GM23338 (cell line): ENCODE measurements around the gene LRCH3. TPM values are rescaled to one million over a fixed set of nuclear protein-coding genes. Genes with fewer than 3 reads are reported as not detected.

Experiments used
- ATAC-seq: fragments of 200-7000 bp; cut with Tn5 transposase; 3 replicates; pipeline ENCODE4 v1.9.1; 2020
- DNase-seq: peaks from one replicate; pipeline ENCODE4 v3.0.0-alpha.2; 2015; ENCODE audit warnings: low spot score
- H2AFZ ChIP-seq: fragments of 200-600 bp; sonication (generic); 2 replicates; pipeline ENCODE4 v1.8.0; 2016; ENCODE audit warnings: antibody characterized with exemption, mild to moderate bottlenecking, moderate library complexity
- H3F3A ChIP-seq: fragments of 200-600 bp; sonication (generic); replicated peaks from 2 replicates; pipeline ENCODE4 v1.8.0; 2017; ENCODE audit warnings: antibody characterized with exemption, mixed run types, low read depth
- H3K27ac ChIP-seq: fragments of 200-600 bp; sonication (generic); 2 replicates; pipeline ENCODE4 v1.6.1; 2016; ENCODE audit warnings: low read depth
- H3K27me3 ChIP-seq: fragments of 200-600 bp; sonication (generic); 2 replicates; pipeline ENCODE4 v1.8.0; 2016; ENCODE audit warnings: mild to moderate bottlenecking, mixed run types, moderate library complexity; ENCODE audit not compliant: insufficient read depth
- H3K36me3 ChIP-seq: fragments of 200-600 bp; sonication (generic); 2 replicates; pipeline ENCODE4 v1.8.0; 2016; ENCODE audit warnings: mild to moderate bottlenecking; ENCODE audit not compliant: insufficient read depth
- H3K4me1 ChIP-seq: fragments of 200-600 bp; sonication (generic); 2 replicates; pipeline ENCODE4 v1.8.0; 2016; ENCODE audit warnings: mild to moderate bottlenecking, moderate library complexity; ENCODE audit not compliant: insufficient read depth
- H3K4me2 ChIP-seq: fragments of 200-600 bp; sonication (generic); 2 replicates; pipeline ENCODE4 v1.7.1; 2017; ENCODE audit warnings: mixed run types
- H3K4me3 ChIP-seq: fragments of 200-600 bp; sonication (generic); 2 replicates; pipeline ENCODE4 v1.6.1; 2016; ENCODE audit warnings: mixed run types
- H3K79me2 ChIP-seq: fragments of 200-600 bp; sonication (generic); replicated peaks from 2 replicates; pipeline ENCODE4 v1.8.0; 2017; ENCODE audit warnings: mild to moderate bottlenecking; ENCODE audit not compliant: insufficient read depth
- H3K9me2 ChIP-seq: fragments of 200-600 bp; sonication (generic); 2 replicates; pipeline ENCODE4 v1.8.0; 2017; ENCODE audit not compliant: insufficient read depth
- H4K20me1 ChIP-seq: fragments of 200-600 bp; sonication (generic); replicated peaks from 2 replicates; pipeline ENCODE4 v1.8.0; 2017; ENCODE audit warnings: mild to moderate bottlenecking; ENCODE audit not compliant: insufficient read depth
- H3K27ac Mint-ChIP-seq: 2 replicates; pipeline ENCODE4 v1.8.0; 2020; ENCODE audit warnings: inconsistent platforms, mild to moderate bottlenecking, moderate library complexity, mixed read lengths
- H3K27me3 Mint-ChIP-seq: 3 replicates; pipeline ENCODE4 v1.8.0; 2022; ENCODE audit warnings: low read depth, mild to moderate bottlenecking, moderate library complexity, mixed read lengths, inconsistent platforms; ENCODE audit not compliant: insufficient read depth, poor library complexity
- H3K36me3 Mint-ChIP-seq: 3 replicates; pipeline ENCODE4 v1.8.0; 2021; ENCODE audit warnings: low read depth, mild to moderate bottlenecking, inconsistent platforms, moderate library complexity, mixed read lengths
- H3K4me1 Mint-ChIP-seq: 3 replicates; pipeline ENCODE4 v1.8.0; 2020; ENCODE audit warnings: mild to moderate bottlenecking, inconsistent platforms, mixed read lengths
- H3K4me3 Mint-ChIP-seq: 3 replicates; pipeline ENCODE4 v1.8.0; 2021; ENCODE audit warnings: moderate library complexity, mild to moderate bottlenecking, inconsistent platforms, mixed read lengths
- H3K9me3 Mint-ChIP-seq: 3 replicates; pipeline ENCODE4 v1.8.0; 2020; ENCODE audit warnings: moderate library complexity, mild to moderate bottlenecking, inconsistent platforms, mixed read lengths
- CREB1 ChIP-seq: fragments of 250-450 bp; sonication (Bioruptor Pico); IDR thresholded peaks from 2 replicates; pipeline ENCODE4 v1.5.0; 2020; ENCODE audit warnings: low read depth, mild to moderate bottlenecking, moderate library complexity
- ETS1 ChIP-seq: IDR thresholded peaks from 2 replicates; pipeline ENCODE4 v1.6.1; 2016; ENCODE audit warnings: antibody characterized with exemption
- EZH2 ChIP-seq: fragments of 200-600 bp; sonication (generic); IDR thresholded peaks from one replicate; pipeline ENCODE4 v1.8.0; 2017; ENCODE audit warnings: antibody characterized with exemption, mild to moderate bottlenecking, low read depth; ENCODE audit not compliant: unreplicated experiment
- EZH2phosphoT487 ChIP-seq: fragments of 200-600 bp; sonication (generic); IDR thresholded peaks from one replicate; pipeline ENCODE4 v1.8.1; 2018; ENCODE audit warnings: antibody characterized with exemption; ENCODE audit not compliant: unreplicated experiment
- JUNB ChIP-seq: IDR thresholded peaks from one replicate; pipeline ENCODE4 v1.6.1; 2016; ENCODE audit warnings: antibody characterized with exemption; ENCODE audit not compliant: unreplicated experiment
- POLR2AphosphoS5 ChIP-seq: IDR thresholded peaks from 2 replicates; pipeline ENCODE4 v1.6.1; 2016; ENCODE audit warnings: antibody characterized with exemption, low read depth
- ZNF462 ChIP-seq: fragments of 250-450 bp; sonication (Bioruptor Pico); IDR thresholded peaks from 2 replicates; pipeline ENCODE4 v1.5.0; 2020; ENCODE audit warnings: mild to moderate bottlenecking, moderate library complexity
- polyA plus RNA-seq: library from polyadenylated mRNA; unstranded; fragments of >200 nt; fragmentation: Nextera tagmentation; extraction: Ambion mirVana; gene quantifications from 2 replicates; pipeline ENCODE4 v1.2.1, GENCODE V29; 2016
- total RNA-seq: library from RNA; depleted of rRNA; stranded (reverse); fragments of >200 nt; shearing (Covaris generic); gene quantifications from 2 replicates; pipeline ENCODE4 v1.2.3, GENCODE V29; 2014

LRCH3 gene
- total and polyA plus RNA-seq, 2 experiments from 2014 or later, result 22.9 to 60.0 TPM

DNA sequence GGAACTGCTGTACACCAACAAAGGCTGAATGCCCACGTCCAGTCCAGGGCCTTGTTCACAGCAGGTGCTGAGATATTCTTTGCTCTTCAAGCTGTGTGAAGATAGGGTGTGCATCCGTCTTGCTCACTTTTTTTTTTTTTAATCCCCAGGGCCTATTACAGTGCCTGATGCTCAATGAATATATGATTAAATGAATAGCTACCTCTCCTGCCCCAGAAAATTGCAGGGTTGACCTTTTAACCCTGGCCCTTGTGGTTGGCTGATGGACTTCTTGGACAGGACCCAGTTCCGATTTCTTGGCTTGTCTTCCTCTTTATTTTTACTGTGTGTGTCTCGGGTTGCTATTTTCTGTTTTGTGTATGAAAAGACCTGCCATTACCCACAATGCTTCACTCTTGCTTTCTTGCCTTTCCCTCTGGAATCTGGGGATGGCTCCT, 44.2 kb upstream of the LRCH3 start (continued):
- TF ChIP-seq ZNF462 (no peak), EZH2phosphoT487 (no peak)

DNA sequence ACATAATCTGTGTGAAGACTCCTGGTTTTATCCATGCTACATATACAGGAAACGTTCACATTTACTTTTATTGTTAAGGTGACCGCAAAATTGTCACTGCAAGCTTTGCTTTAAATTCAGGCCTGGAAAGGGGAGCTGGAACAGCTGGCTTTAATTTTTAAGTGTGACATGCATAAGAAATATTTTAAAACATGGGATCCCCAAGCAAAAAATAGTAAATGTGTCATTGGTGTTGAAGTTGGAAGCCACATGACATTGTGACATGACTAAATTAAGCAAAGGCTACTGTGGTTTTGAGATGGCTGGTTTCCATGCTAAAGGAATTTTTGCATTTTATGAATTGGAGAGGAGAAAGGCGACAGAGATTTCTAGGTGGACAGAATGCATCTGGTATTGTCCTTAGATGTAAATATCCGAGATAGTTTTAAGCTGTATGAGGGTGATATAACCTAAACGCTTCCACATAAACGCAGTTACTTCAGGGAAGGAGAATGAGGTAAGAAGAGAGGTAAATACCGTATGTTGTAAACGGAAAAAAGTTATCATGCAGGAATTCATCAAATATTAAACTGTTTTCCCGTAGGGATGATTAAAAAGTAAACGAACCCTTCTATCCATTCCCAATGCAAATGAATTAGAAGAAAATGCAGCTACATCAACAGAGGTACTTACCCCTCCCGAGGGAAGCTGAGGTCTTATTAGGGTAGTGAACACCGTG, 42.3 kb upstream of the LRCH3 start:
- H3K27ac ChIP-seq, result no peak overlapping the region
- no peak overlapping the region for H3K27ac Mint-ChIP-seq
- no peaks in the 10 kb centered on the region for H3K9me2 ChIP-seq
- peak overlapping the region; percentile 95 for H2AFZ ChIP-seq
- peak overlapping the region; percentile 88 for H3K4me3 Mint-ChIP-seq
- peaks cover 21% of the 10 kb centered on the region for H3K4me1 Mint-ChIP-seq
- H3K27me3 ChIP-seq, result peaks cover 54% of the 10 kb centered on the region
- peaks cover 13% of the 10 kb centered on the region; the same call in 1 of the 2 replicates for H3F3A ChIP-seq
- no peak for DNase-seq
- no peak for ATAC-seq
- peaks cover 25% of the 10 kb centered on the region for H3K27me3 Mint-ChIP-seq
- H3K4me2 ChIP-seq, result peak overlapping the region; percentile 95
- no peaks in the 10 kb centered on the region for H3K36me3 ChIP-seq
- H4K20me1 ChIP-seq, result 0 out of 2 replicates have a peak, but pooled peaks cover 5% of the 10 kb centered on the region
- no peaks in the 10 kb centered on the region for H3K9me3 Mint-ChIP-seq
- H3K4me1 ChIP-seq, result peaks cover 25% of the 10 kb centered on the region
- peak overlapping the region; percentile 91 for H3K4me3 ChIP-seq
- peaks cover 19% of the 10 kb centered on the region for H3K79me2 ChIP-seq
- H3K36me3 Mint-ChIP-seq, result no peaks in the 10 kb centered on the region; the same call in 2 of the 3 replicates
- no peak for TF ChIP-seq ETS1
- TF ChIP-seq POLR2AphosphoS5, result no peak
- no peak for TF ChIP-seq ZNF462
- TF ChIP-seq EZH2phosphoT487, result no peak
- no peak for TF ChIP-seq EZH2
- no peak for TF ChIP-seq CREB1 (CRISPR knock-in tag)
- no peak for TF ChIP-seq JUNB
